ENCODE results near the gene LARGE2. TPM values are rescaled to one million over a fixed set of nuclear protein-coding genes. Genes with fewer than 3 reads are reported as not detected.

LARGE2 gene
- total RNA-seq, 1 experiment from 2014 or later, result 18.4 TPM

GRCh38 chr11:45973601-45974000 lies 51.1 kb downstream of the LARGE2 start:
- H3K36me3 ChIP-seq (ENCODE audit: low read depth, low read length), result no peaks in the 10 kb centered on the region; the same call in 1 of the 2 replicates
- no peak overlapping the region for H3K9ac ChIP-seq (ENCODE audit: low read length)
- no peaks in the 10 kb centered on the region for H3K9me2 ChIP-seq (replicated peaks; ENCODE audit: low read length)
- no peak overlapping the region for H3K27ac ChIP-seq (ENCODE audit: low read length)
- H3K27me3 ChIP-seq (ENCODE audit: low read length), result no peaks in the 10 kb centered on the region
- CTCF ChIA-PET, result interaction anchor here (0.5 kb wide), 1 partner anchor 304 kb away, joined by 4 read pairs; no protein-coding TSS in a partner anchor
- H3K4me3 ChIP-seq (ENCODE audit: low read length), result no peak overlapping the region
- ATAC-seq (no peak), DNase-seq (no peak)
- intact Hi-C loops (cut with micrococcal nuclease), result no loop called here
- H3K9me3 ChIP-seq (ENCODE audit: low read length), result no peaks in the 10 kb centered on the region
- H3K4me2 ChIP-seq (ENCODE audit: low read length), result no peak overlapping the region
- no peak overlapping the region for H2AFZ ChIP-seq (ENCODE audit: low read length)
- H3K4me1 ChIP-seq (ENCODE audit: insufficient read depth, low read length), result no peaks in the 10 kb centered on the region
- no peaks in the 10 kb centered on the region for H3K79me2 ChIP-seq (ENCODE audit: low read length)
- H4K20me1 ChIP-seq (ENCODE audit: low read length), result no peaks in the 10 kb centered on the region
- no peaks in the 10 kb centered on the region for H3F3A ChIP-seq (ENCODE audit: low read length, unreplicated experiment)
- BruUV-seq (replicated peaks), result no TSS peak
- TF ChIP-seq CTCF (conservative IDR thresholded peaks at IDR 0.05; ENCODE audit: low read depth, low read length) (no peak), EZH2phosphoT487 (IDR thresholded peaks at IDR 0.05; ENCODE audit: borderline replicate concordance, low read length) (no peak), EZH2 (IDR thresholded peaks at IDR 0.05; ENCODE audit: low read length, unreplicated experiment) (no peak)
- POLR2A ChIA-PET (ENCODE audit: unreplicated experiment), result no interaction called here

- no peak overlapping the region for H3K4me2 ChIP-seq (ENCODE audit: low read length)
- no peaks in the 10 kb centered on the region for H3K27me3 ChIP-seq (ENCODE audit: low read length)
- H3K9ac ChIP-seq (ENCODE audit: low read length), result no peak overlapping the region
- no peaks in the 10 kb centered on the region for H3F3A ChIP-seq (ENCODE audit: low read length, unreplicated experiment)
- H3K9me2 ChIP-seq (replicated peaks; ENCODE audit: low read length), result no peaks in the 10 kb centered on the region
- no peaks in the 10 kb centered on the region for H4K20me1 ChIP-seq (ENCODE audit: low read length)
- H3K79me2 ChIP-seq (ENCODE audit: low read length), result no peaks in the 10 kb centered on the region
- no TSS peak for BruUV-seq (replicated peaks)
- H3K36me3 ChIP-seq (ENCODE audit: low read depth, low read length), result no peaks in the 10 kb centered on the region; the same call in 1 of the 2 replicates
- H2AFZ ChIP-seq (ENCODE audit: low read length), result no peak overlapping the region
- H3K4me1 ChIP-seq (ENCODE audit: insufficient read depth, low read length), result no peaks in the 10 kb centered on the region
- H3K4me3 ChIP-seq (ENCODE audit: low read length), result no peak overlapping the region
- intact Hi-C loops (cut with micrococcal nuclease), result no loop called here
- ChIA-PET POLR2A (ENCODE audit: unreplicated experiment) (no interaction called here), CTCF (interaction anchor here (0.6 kb wide), 1 partner anchor 42 kb away, joined by 9 read pairs; no protein-coding TSS in a partner anchor)
- ATAC-seq (no peak), DNase-seq (no peak)
- TF ChIP-seq EZH2phosphoT487 (IDR thresholded peaks at IDR 0.05; ENCODE audit: borderline replicate concordance, low read length), result no peak
- H3K27ac ChIP-seq (ENCODE audit: low read length), result no peak overlapping the region
- H3K9me3 ChIP-seq (ENCODE audit: low read length), result no peaks in the 10 kb centered on the region
Measured at GRCh38 chr11:45974806-45975205, 52.4 kb downstream of the LARGE2 start.

Other genes with a start within 250 kb of the LARGE2 start
- gene SLC35C1, start 117.5 kb upstream of the LARGE2 start, total RNA-seq (2014; rRNA removed), result 9.5 and 13.5 TPM in 2 replicates
- 9.5 and 12.4 TPM in 2 replicates for gene CRY2, start 75.2 kb upstream of the LARGE2 start, total RNA-seq (2014; rRNA removed)
- gene MAPK8IP1, start 37.0 kb upstream of the LARGE2 start, total RNA-seq (2014; rRNA removed), result 7.1 and 10.5 TPM in 2 replicates
- 0.15 and 2.1 TPM in 2 replicates for gene FREY1, start 15.4 kb upstream of the LARGE2 start, total RNA-seq (2014; rRNA removed)
- 43.5 and 56.7 TPM in 2 replicates for gene PEX16, start 4.8 kb upstream of the LARGE2 start, total RNA-seq (2014; rRNA removed)
- gene PHF21A, start 198.8 kb downstream of the LARGE2 start, total RNA-seq (2014; rRNA removed), result 6.2 and 8.2 TPM in 2 replicates